Measurements from ENCODE around the gene CD79A.

CD79A gene

DNA sequence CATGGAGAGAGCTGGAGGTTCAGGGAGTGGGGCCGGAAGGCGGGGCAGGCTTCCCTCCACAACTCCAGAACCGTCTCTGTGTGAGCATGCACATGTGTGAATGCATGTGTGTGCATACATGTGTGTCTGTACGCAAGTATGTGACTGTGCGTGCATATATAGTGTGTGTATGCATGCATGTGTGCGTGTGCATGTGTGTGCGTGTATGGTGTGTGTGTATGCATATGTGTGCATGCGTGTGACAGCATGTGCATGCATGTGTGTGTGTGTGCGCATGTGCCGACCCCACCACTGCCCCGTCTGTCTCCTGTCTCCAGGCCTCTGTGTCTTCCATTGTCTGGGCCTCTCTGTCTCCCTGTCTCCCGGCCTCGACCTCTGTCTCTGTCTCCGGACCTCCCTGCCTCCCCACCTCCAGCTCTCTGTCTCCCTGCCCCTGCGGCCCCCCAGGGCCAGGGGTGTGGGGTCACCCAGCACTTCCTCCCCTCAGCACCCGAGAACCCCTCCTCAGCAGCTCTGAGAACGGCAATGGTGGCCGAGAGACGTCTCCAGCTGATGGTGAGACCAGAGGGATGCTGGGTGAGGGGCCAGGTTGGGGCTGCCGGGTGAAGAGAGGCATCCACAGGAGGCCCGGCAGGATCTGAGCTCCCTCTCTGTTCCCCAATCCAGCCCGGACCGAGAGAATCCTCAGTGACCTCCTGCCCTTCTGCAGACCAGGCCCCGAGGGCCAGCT, 28.4 kb downstream of the CD79A start:
- TF ChIP-seq GABPA (IDR thresholded peaks at IDR 0.05; ENCODE audit: low read depth) (no peak), CTCF (IDR thresholded peaks at IDR 0.05; ENCODE audit: insufficient read depth, low read length) (no peak), REST (IDR thresholded peaks at IDR 0.05; ENCODE audit: insufficient replicate concordance, low read depth) (no peak), POLR2AphosphoS5 (IDR thresholded peaks at IDR 0.05; ENCODE audit: low read depth) (no peak; the same call in 1 of the 2 replicates), SPI1 (IDR thresholded peaks at IDR 0.05; ENCODE audit: borderline replicate concordance, low read depth) (no peak)
- no peaks in the 10 kb centered on the region for H3K27me3 ChIP-seq (ENCODE audit: insufficient read depth, poor library complexity, severe bottlenecking)
- no peak overlapping the region for H3K27ac ChIP-seq (replicated peaks)
- no peak overlapping the region for H3K4me3 ChIP-seq (replicated peaks; ENCODE audit: insufficient read depth, low read length)
- DNase-seq (ENCODE audit: low read depth in 1 of 2, low spot score in 1 of 2) = no peak

DNA sequence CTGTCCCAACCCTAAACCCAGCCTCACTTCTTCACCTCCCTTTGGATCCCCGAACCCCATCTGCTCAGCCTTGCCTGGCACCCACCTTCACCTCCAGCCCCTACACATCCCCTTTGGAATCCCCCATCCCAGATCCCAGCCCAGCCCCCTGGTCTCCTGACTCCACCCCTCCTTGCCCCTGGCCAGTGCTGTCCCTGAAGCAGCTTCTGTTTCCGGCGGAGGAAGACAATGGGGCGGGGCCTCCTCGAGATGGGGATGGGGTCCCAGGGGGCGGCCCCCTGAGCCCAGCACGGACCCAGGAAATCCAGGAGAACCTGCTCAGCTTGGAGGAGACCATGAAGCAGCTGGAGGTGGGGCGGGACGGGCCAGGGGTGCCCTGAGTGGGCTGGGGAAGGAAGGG, 29.2 kb downstream of the CD79A start:
- H3K27ac ChIP-seq (replicated peaks) = no peak overlapping the region
- no peak overlapping the region for H3K4me3 ChIP-seq (replicated peaks; ENCODE audit: insufficient read depth, low read length)
- TF ChIP-seq CTCF (IDR thresholded peaks at IDR 0.05; ENCODE audit: insufficient read depth, low read length) (no peak), SPI1 (IDR thresholded peaks at IDR 0.05; ENCODE audit: borderline replicate concordance, low read depth) (no peak), POLR2AphosphoS5 (IDR thresholded peaks at IDR 0.05; ENCODE audit: low read depth) (no peak), GABPA (IDR thresholded peaks at IDR 0.05; ENCODE audit: low read depth) (no peak)
- H3K27me3 ChIP-seq (ENCODE audit: insufficient read depth, poor library complexity, severe bottlenecking) = peaks cover 3% of the 10 kb centered on the region
- no peak for DNase-seq (ENCODE audit: low read depth in 1 of 2, low spot score in 1 of 2)

DNA sequence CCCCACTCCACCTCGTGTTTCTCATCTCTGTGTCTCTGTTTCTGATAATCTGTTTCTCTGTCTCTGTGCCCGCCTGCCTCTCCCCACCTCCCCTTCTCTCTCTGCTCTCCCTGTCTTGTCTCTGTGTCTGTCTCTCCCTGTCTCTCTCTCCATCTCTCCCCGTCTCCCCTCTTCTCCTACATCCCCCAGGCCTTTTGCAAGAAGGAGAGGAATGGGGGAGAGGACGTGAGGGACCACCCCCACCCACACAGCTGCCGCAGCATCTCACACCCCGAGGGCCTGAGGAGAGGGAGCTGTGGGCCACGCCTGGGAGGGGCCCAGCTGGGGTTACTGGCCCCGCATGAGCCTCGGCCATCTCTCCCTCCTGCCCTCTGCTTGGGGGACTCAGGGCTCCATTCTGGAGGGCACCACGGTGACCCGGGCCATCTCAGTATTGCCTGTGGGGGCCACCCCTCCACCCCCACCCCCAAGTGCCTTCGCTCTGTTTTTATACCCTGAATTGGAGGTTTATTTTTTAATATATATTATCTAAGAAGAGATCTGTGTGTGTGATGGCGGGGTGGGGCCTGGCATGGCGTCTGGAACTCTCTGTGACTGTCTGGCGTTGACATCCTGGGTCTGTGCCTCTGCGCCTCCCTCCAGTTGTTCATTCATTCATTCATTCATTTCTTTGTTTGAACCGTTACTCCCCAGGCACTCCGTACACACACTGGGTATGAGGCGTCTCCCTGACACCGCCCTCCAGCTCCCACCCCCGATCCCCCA, 30.0 kb downstream of the CD79A start:
- Histone ChIP-seq H3K27ac (replicated peaks) (no peak overlapping the region), H3K27me3 (ENCODE audit: insufficient read depth, poor library complexity, severe bottlenecking) (peaks cover 11% of the 10 kb centered on the region), H3K4me3 (replicated peaks; ENCODE audit: insufficient read depth, low read length) (no peak overlapping the region)
- TF ChIP-seq REST (IDR thresholded peaks at IDR 0.05; ENCODE audit: insufficient replicate concordance, low read depth) (no peak), POLR2AphosphoS5 (IDR thresholded peaks at IDR 0.05; ENCODE audit: low read depth) (0 out of 2 replicates have a peak, but pooled peaks have one; percentile 20)
- no peak for DNase-seq (ENCODE audit: low read depth in 1 of 2, low spot score in 1 of 2)

DNA sequence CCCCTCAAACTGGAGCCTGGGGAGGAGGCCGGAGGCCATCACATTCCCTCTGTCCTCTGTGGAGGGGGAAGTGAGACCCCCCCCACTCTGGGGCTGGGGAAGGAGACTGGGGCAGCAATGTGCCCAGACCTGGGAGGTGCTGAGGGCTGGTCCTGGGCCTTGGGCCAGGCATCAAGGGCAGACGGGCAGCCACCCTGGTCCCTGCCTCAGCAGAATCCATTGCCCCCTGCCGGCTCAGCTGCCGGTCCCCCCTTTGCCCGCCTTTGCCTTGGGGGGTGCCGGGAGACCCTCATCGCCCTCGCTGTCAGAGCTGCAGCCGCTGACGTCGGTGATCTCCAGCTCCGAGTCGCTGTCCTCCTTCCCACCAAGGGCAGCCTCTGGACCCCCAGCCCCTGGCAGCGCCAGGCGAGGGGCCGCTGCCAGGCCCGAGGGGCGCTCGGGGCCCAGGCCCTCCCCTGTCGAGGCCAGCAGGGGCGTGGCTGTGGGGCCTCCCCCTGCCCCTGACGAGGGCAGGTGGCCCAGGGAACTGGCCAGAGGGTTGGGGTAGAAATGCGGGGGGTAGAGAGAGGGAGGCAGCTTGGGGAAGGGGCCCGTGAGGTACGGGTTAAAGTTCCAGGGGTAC, 31.0 kb downstream of the CD79A start:
- no peak for DNase-seq (ENCODE audit: low read depth in 1 of 2, low spot score in 1 of 2)
- no peak overlapping the region for H3K4me3 ChIP-seq (replicated peaks; ENCODE audit: insufficient read depth, low read length)
- TF ChIP-seq POLR2AphosphoS5 (IDR thresholded peaks at IDR 0.05; ENCODE audit: low read depth) (no peak), GABPA (IDR thresholded peaks at IDR 0.05; ENCODE audit: low read depth) (no peak), REST (IDR thresholded peaks at IDR 0.05; ENCODE audit: insufficient replicate concordance, low read depth) (no peak), CTCF (IDR thresholded peaks at IDR 0.05; ENCODE audit: insufficient read depth, low read length) (no peak), SPI1 (IDR thresholded peaks at IDR 0.05; ENCODE audit: borderline replicate concordance, low read depth) (no peak)
- no peak overlapping the region for H3K27ac ChIP-seq (replicated peaks)
- H3K27me3 ChIP-seq (ENCODE audit: insufficient read depth, poor library complexity, severe bottlenecking) = peaks cover 18% of the 10 kb centered on the region

All from HL-60 (cell line).